CD14-positive monocyte (primary cell): ENCODE measurements around the gene OR51S1. TPM values are rescaled to one million over a fixed set of nuclear protein-coding genes. Genes with fewer than 3 reads are reported as not detected.

Source experiments
- DNase-seq, 3 donors: peaks; one replicate each; pipeline ENCODE4 v3.0.0-alpha.2; 2011 to 2022
- H2AFZ ChIP-seq: 2 replicates; pipeline ENCODE4 v1.6.0; 2012; ENCODE audit warnings: mild to moderate bottlenecking, low read depth, low read length, inconsistent platforms; ENCODE audit not compliant: insufficient read depth, poor library complexity, severe bottlenecking
- H3K27ac ChIP-seq, 2 donors: 1 replicate in 1 of 2; 2 replicates in 1 of 2; pipeline ENCODE4 v1.5.1; 2012 to 2013; ENCODE audit warnings: low read length in 2 of 2, control low read depth in 1 of 2, inconsistent platforms in 1 of 2, low read depth in 1 of 2, mild to moderate bottlenecking in 1 of 2
- H3K27me3 ChIP-seq, 2 donors: one replicate each; pipeline versions ENCODE4 v1.6.0 to v1.6.1; 2011 to 2013; ENCODE audit warnings: low read length in 2 of 2; ENCODE audit not compliant: control insufficient read depth in 2 of 2, insufficient read depth in 2 of 2
- H3K36me3 ChIP-seq, 2 donors: replicated peaks in 1 of 2; 1 replicate in 1 of 2; 2 replicates in 1 of 2; pipeline versions ENCODE4 v1.5.1 to v1.6.1; 2012 to 2013; ENCODE audit warnings: low read length in 2 of 2, control low read depth in 1 of 2, inconsistent platforms in 1 of 2, mild to moderate bottlenecking in 1 of 2; ENCODE audit not compliant: insufficient read depth in 2 of 2, control insufficient read depth in 1 of 2
- H3K4me1 ChIP-seq, 2 donors: 1 replicate in 1 of 2; 2 replicates in 1 of 2; pipeline versions ENCODE4 v1.5.1 to v1.6.1; 2012 to 2013; ENCODE audit warnings: low read length in 2 of 2, control low read depth in 1 of 2, inconsistent platforms in 1 of 2, mild to moderate bottlenecking in 1 of 2, moderate library complexity in 1 of 2; ENCODE audit not compliant: insufficient read depth in 2 of 2, control insufficient read depth in 1 of 2
- H3K4me2 ChIP-seq: replicated peaks from 2 replicates; pipeline ENCODE3; 2012; ENCODE audit warnings: low read length, moderate library complexity, mild to moderate bottlenecking; ENCODE audit not compliant: poor library complexity, severe bottlenecking; ENCODE audit errors: extremely low read depth
- H3K4me3 ChIP-seq, 3 experiments: fragments of 200-600 bp in 1 of 3; sonication (generic) in 1 of 3; replicated peaks in 1 of 3; 1 replicate in 2 of 3; 2 replicates in 1 of 3; pipeline ENCODE4 v1.5.1; 2011 to 2013; ENCODE audit warnings: low read length in 3 of 3, mild to moderate bottlenecking in 3 of 3, control low read depth in 2 of 3, low read depth in 2 of 3, inconsistent platforms in 1 of 3, moderate library complexity in 1 of 3
- H3K79me2 ChIP-seq: 2 replicates; pipeline ENCODE4 v1.6.0; 2012; ENCODE audit warnings: mild to moderate bottlenecking, control low read depth, inconsistent platforms, low read length, moderate library complexity; ENCODE audit not compliant: insufficient read depth
- H3K9ac ChIP-seq: 2 replicates; pipeline ENCODE4 v1.6.0; 2017; ENCODE audit warnings: low read length, mild to moderate bottlenecking; ENCODE audit not compliant: insufficient read depth, poor library complexity, severe bottlenecking
- H3K9me3 ChIP-seq, 2 donors: replicated peaks in 1 of 2; 1 replicate in 1 of 2; 2 replicates in 1 of 2; pipeline versions ENCODE4 v1.5.1 to v1.6.1; 2012 to 2013; ENCODE audit warnings: low read length in 2 of 2, control low read depth in 1 of 2; ENCODE audit not compliant: control insufficient read depth in 1 of 2, insufficient read depth in 1 of 2
- H4K20me1 ChIP-seq: 2 replicates; pipeline ENCODE4 v1.6.0; 2012; ENCODE audit warnings: mild to moderate bottlenecking, low read length, control low read depth, moderate library complexity; ENCODE audit not compliant: insufficient read depth
- H3K27ac Mint-ChIP-seq, 7 donors: one replicate each; pipeline ENCODE4 v1.8.0; 2020; ENCODE audit warnings: mild to moderate bottlenecking in 7 of 7, mixed read lengths in 7 of 7, moderate library complexity in 6 of 7, inconsistent platforms in 2 of 7
- H3K27me3 Mint-ChIP-seq, 3 donors: one replicate each; pipeline ENCODE4 v1.8.0; 2021 to 2022; ENCODE audit warnings: low read depth in 3 of 3, mild to moderate bottlenecking in 3 of 3, mixed read lengths in 3 of 3, moderate library complexity in 3 of 3, inconsistent platforms in 1 of 3
- H3K36me3 Mint-ChIP-seq, 2 donors: one replicate each; pipeline ENCODE4 v1.8.0; 2020; ENCODE audit warnings: mixed read lengths in 2 of 2, inconsistent platforms in 1 of 2, mild to moderate bottlenecking in 1 of 2
- H3K4me1 Mint-ChIP-seq: one replicate; pipeline ENCODE4 v1.8.0; 2020; ENCODE audit warnings: mild to moderate bottlenecking, mixed read lengths
- H3K4me3 Mint-ChIP-seq, 2 donors: one replicate each; pipeline ENCODE4 v1.8.0; 2020; ENCODE audit warnings: mild to moderate bottlenecking in 2 of 2, mixed read lengths in 2 of 2, moderate library complexity in 1 of 2
- H3K9me3 Mint-ChIP-seq, 7 donors: one replicate each; pipeline ENCODE4 v1.8.0; 2020 to 2022; ENCODE audit warnings: mixed read lengths in 7 of 7, mild to moderate bottlenecking in 6 of 7, moderate library complexity in 6 of 7, inconsistent platforms in 2 of 7
- CTCF ChIP-seq: fragments of 200-600 bp; IDR thresholded peaks from one replicate; pipeline ENCODE4 v1.8.0; 2022; ENCODE audit warnings: antibody characterized with exemption, mild to moderate bottlenecking
- intact Hi-C, 2 donors: fragments of 100-400 bp; cut with micrococcal nuclease; formaldehyde crosslinking; loops; one replicate each; pipeline versions ENCODE4 v1.15.0 to v1.15.1; 2023
- polyA plus RNA-seq, 3 donors: library from polyadenylated mRNA; depleted of rRNA in 1 of 3; unstranded in 2 of 3; stranded (reverse) in 1 of 3; fragments of 300-500 nt in 2 of 3; fragments of >200 nt in 1 of 3; fragmentation: Illumina TruSeq in 2 of 3; gene quantifications; 1 replicate in 2 of 3; 2 replicates in 1 of 3; pipeline ENCODE4 v1.2.3, GENCODE V29; 2012 to 2021

The OR51S1 gene
- polyA plus RNA-seq, 3 donors = not detected

- H3K4me3 ChIP-seq = no peak overlapping the region
- Mint-ChIP-seq H3K9me3 (no peaks in the 10 kb centered on the region), H3K4me3 (no peak overlapping the region), H3K27me3 (peaks cover 0 to 4% (median 4%) of the 10 kb centered on the region in 3 donors), H3K27ac (no peak overlapping the region), H3K36me3 (no peaks in the 10 kb centered on the region), H3K4me1 (no peaks in the 10 kb centered on the region)
- H2AFZ ChIP-seq = no peak overlapping the region
- H3K27me3 ChIP-seq = no peaks in the 10 kb centered on the region
- no peak overlapping the region for H3K9ac ChIP-seq
- no peak overlapping the region for H3K27ac ChIP-seq
- H3K79me2 ChIP-seq = no peaks in the 10 kb centered on the region
- no peaks in the 10 kb centered on the region for H4K20me1 ChIP-seq
- H3K4me1 ChIP-seq = no peaks in the 10 kb centered on the region
- H3K9me3 ChIP-seq = no peaks in the 10 kb centered on the region
- no peak overlapping the region for H3K4me2 ChIP-seq
- TF ChIP-seq CTCF = no peak
- H3K36me3 ChIP-seq = no peaks in the 10 kb centered on the region
- no peak for DNase-seq
- intact Hi-C loops = no loop called here
These were observed 22.6 kb downstream of the OR51S1 start for GRCh38 chr11:4826425-4826824.

GRCh38 chr11:4825132-4825531 is 23.9 kb downstream of the OR51S1 start:
- no peaks in the 10 kb centered on the region for H3K79me2 ChIP-seq
- no peak overlapping the region for H3K4me3 Mint-ChIP-seq
- no peaks in the 10 kb centered on the region for H3K9me3 Mint-ChIP-seq

More at GRCh38 chr11:4825132-4825531, 23.9 kb downstream of the OR51S1 start:
- no peak overlapping the region for H3K27ac Mint-ChIP-seq
- no peak for TF ChIP-seq CTCF
- Histone ChIP-seq H3K27ac (no peak overlapping the region), H3K9ac (no peak overlapping the region), H3K27me3 (no peaks in the 10 kb centered on the region), H2AFZ (no peak overlapping the region), H3K9me3 (no peaks in the 10 kb centered on the region), H3K4me1 (no peaks in the 10 kb centered on the region), H3K36me3 (no peaks in the 10 kb centered on the region), H3K4me2 (no peak overlapping the region), H3K4me3 (no peak overlapping the region), H4K20me1 (no peaks in the 10 kb centered on the region)
- H3K36me3 Mint-ChIP-seq = no peaks in the 10 kb centered on the region
- H3K27me3 Mint-ChIP-seq = peaks cover 0 to 4% (median 4%) of the 10 kb centered on the region in 3 donors
- H3K4me1 Mint-ChIP-seq = no peaks in the 10 kb centered on the region
- intact Hi-C loops = no loop called here
- no peak for DNase-seq
